Activated CD8-positive, alpha-beta memory T cell treated with anti-CD3 and anti-CD28 coated beads for 24 hours (primary cell): Measurements from ENCODE around the gene CHTF18.
"Not testable (repeated sequence)": the region's sequence is repeated elsewhere in the genome, so short reads cannot be mapped to it uniquely, and the experiment has no call there.

Experiments used
- DNase-seq: peaks from one replicate; pipeline ENCODE4 v3.0.0-alpha.2; 2020

CHTF18 gene

DNA sequence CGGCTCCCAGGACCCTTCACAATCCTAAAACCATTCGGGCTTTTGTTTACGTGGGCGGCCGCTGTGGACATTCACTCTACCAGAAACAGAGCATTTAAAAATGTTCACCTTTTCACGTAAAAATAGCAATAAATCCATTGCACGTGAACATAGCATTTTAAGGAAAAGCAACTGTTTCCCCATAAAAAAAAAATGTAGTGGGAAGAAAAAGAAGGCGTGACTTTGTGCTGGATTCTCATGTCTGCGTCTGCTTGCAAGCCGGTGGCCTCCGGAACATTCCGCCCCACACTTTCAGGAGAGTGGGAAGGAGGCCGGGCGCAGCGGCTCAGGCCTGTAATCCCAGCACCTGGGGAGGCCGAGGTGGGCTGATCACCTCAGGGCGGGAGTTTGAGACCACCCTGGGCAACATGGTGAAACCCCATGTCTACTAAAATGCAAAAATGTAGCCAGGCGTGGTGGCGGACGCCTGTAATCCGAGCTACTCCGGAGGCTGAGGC, 25.5 kb downstream of the CHTF18 start:
- no peak for DNase-seq

DNA sequence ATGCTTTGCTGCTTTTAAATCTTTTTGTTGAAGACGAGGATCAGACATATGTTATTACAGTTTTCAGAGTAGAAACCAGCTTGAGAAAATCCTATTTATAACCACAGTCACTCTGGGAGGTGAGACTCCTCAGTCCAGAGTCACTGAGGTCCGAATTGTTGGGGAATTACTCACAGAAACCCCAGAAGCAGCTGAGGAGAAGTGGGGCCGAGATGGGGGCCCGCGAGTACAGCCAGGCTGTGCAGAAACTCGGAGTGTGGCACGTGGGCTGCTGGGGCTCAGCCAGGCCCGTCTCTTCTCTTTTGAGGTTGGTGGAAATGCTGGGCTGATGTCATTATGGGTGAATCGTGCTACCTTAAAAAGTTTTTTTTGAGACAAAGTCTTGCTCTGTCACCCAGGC, 26.6 kb downstream of the CHTF18 start:
- DNase-seq: no peak

DNA sequence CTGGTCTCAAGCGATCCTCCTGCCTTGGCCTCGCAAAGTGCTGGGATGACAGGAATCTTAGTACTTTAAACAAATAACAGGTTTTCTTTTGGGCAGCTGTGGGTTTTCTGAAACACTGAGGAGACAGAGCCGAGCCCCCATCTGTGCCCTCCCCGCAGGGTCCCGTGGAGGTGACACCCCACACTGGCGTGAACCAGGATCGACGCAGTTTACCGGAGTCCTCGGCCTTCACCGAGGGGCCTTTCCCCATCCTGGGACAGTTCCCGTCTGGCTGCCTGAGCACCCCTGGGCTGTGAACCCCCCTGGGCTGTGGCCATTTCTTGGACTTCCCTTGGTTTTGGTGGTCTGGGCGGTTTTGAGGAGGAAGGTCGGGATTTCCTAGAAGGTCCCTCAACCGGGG, 27.4 kb downstream of the CHTF18 start:
- no peak for DNase-seq

DNA sequence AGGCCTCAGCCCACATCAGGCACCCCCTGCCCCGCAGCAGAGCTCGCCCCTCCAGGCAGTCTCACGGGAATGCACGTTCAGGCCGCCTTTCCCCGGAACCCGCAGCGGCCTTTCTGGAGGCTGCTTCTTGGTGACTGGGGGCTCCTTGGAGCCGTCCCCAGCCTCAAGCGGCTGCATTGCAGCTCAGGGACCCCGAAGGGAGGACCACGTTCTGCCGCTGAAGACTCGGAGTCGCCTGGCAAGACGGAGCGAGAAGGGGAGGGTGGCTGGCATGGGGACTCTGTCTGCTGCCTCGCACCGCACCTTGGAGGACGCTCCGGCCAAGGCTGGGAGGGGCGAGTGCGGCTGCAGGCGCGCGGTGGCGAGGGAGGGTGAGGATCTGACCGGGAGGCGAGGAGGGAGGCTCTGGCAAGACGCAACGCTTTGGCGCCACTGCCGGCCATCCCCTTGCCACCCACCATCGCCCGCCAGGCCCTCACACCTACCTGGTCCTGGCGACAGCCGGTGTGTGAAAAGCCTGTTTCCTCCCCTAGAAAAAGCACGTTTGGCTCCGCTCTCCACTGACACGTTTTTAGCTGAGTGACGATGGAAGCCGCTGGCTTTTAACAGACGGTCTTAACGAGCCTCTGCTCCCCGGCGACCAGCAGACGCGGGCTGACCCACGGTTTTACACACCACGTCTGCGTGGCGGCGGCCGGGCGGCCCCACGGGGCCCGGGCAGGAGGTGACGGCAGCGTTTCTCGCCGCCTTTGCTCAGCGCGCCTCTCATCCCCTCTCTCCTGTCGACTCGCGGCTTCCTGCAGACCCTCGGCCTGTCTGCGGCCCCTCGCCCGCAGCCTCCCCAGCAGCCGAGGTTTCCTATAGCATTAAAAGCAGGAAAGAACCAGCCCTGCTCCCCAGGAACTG, 28.8 kb downstream of the CHTF18 start:
- no peak for DNase-seq

DNA sequence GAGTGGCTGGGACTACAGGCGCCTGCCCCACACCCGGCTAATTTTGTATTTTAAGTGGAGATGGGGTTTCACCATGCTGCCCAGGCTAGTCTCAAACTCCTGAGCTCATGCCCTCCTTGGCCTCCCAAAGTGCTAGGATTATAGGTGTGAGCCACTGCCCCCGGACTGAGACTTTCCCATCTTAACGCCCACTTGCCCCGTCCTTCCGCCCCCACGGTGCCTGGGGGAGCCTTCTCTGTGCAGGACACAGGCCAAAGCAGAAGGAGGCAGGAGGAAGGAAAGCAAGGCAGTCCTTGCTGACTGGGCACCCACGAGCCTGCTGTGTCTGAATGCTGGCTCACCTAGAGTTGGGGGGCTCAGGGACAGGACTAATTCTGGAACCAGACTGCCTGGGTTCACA, 29.7 kb downstream of the CHTF18 start:
- DNase-seq: no peak

DNA sequence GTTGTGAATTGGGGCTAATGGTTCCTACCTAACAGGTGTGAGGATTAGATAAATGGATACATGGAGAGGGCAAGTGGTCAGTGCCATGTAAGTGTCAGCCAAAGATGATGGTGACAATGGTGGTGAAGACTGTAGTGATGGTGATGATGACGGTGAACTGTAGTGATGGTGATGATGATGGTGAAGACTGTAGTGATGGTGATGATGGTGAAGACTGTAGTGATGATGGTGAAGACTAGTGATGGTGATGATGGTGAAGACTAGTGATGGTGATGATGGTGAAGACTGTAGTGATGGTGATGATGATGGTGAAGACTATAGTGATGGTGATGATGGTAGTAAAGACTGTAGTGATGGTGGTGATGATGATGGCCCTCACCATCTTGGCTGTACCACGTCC, 30.2 kb downstream of the CHTF18 start:
- no peak for DNase-seq

DNA sequence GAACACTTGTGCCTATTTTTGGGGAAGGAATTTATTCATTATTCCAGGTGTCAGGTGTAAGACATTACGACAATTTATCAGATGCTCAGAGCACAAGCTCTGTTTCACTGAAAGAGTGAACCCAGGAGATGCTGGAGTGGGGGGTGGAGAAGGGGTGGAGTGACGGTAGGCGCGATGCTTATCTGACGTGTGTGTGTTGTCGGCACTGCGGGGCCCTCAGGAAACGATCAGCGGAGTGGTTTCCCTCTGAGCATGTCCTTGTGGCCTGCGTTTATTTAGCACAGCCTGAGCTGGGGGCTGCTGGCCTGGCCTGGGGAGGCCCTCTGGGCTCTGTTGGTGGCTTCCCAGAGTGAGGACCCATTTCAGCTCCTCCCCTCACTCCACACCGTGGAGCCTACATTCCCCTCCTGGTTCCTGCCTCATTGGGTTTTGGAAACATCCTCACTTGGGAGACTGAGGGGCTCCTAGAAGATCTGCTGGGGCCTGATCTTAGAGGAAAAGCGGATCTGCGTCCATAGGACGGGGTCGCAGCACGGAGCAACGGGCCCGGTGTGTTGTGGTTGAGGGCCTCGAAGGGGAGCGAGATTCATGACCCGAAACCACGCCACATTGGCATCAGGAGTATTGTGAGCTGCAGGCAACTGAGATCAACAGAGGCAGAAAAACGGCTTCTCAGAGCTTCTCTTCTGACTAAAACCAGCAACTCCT, 31.1 kb downstream of the CHTF18 start:
- no peak for DNase-seq

DNA sequence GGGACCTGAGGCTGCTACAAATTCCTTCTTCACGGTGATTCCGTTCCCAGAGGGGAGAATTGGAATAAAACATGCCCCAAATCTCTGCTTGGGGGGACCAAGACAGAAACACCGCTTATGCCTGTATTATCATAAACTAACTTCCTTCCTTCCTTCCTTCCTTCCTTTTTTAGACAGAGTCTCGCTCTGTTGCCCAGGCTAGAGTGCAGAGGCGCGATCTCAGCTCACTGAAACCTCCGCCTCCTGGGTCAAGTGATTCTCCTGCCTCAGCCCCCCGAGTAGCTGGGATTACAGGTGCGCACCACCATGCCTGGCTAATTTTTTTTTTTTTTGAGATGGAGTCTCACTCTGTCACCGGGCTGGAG, 31.6 kb downstream of the CHTF18 start:
- not testable (repeated sequence) for DNase-seq

DNA sequence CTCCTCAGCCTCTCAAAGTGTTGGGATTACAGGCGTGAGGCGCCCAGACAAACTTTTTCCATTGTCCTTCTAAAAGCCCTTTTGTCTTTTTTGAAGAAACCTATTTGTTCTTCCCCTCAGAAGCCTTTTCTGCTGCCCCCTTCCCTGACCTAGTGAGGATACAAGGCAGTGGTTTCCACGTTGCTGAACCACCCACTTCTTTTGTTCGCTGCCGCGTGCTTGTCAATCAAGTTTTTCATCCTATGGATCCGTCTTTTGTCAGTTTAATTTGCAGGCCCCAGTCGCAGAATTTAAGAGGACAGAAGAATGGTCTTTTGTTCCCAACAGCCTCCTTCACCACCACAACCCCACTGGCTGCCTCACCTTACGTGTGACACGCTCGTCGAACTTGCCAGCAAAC, 32.3 kb downstream of the CHTF18 start:
- no peak for DNase-seq

DNA sequence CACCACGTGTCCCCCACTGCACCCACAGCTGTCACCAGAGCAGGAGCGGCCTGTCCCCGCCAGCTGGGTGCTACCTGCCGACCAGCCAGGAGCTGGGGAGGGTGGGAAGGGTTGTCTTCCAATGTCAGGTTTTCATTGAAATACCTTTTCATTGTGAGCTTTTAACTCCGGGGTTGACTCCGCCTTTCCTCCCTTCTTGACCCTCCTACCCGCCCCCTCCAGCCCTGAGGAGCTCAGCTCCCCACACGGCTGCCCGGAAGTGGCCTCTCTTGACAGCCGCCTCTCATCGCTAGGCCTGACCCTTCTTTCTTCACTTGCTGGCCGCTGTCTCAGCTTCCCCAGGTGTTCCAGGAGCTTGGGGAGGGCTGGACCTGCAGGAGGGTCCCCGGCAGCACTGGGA, 33.3 kb downstream of the CHTF18 start:
- DNase-seq: no peak

DNA sequence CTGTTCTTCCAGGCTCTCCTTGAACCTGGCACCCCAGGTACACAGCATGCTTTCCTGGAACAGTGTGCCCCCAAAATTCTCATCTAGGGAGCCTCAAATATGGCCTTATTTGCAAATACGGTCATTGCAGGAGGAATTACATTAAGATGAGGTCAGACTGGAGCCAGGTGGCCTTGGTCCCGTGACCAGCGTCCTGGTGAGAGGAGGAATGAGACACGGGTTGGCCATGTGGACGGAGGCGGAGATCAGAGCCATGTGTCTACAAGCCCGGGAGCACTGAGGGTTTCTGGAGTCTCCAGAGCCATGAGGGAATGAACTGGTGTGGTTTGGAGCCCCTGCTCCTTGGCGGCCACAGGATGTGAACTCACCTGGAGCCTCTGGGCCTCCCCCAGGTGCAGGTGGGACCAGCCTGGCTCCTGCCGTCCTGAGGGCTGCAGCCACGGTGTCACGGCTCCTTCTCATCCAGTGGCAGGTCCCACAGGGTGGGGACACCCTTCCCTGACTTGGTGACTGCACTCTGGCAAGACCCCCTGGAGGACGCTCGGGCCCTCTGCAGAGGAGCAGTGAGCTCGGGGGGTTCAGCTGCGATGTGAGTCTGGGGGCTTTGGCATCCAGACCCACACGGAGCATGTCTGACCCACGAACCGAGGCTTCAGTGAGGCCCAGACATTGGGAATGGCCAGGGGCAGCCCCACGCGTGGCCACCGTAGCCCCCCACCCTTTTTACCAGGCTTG, 33.9 kb downstream of the CHTF18 start:
- DNase-seq: no peak

DNA sequence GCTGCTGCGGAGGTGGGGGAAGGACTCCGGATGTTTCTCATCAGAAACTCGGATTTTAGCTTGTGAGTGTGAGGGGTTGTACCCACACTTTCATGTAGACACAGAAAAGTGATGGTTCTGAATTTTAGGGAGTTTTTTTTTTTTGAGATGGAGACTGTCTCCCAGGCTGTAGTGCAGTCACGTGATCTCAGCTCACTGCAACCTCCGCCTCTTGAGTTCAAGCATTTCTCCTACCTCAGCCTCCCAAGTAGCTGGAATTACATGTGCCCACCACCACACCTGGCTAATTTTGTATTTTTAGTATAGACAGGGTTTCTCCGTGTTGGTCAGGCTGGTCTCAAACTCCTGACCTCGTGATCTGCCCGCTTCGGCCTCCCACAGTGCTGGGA, 34.5 kb downstream of the CHTF18 start:
- no peak for DNase-seq

DNA sequence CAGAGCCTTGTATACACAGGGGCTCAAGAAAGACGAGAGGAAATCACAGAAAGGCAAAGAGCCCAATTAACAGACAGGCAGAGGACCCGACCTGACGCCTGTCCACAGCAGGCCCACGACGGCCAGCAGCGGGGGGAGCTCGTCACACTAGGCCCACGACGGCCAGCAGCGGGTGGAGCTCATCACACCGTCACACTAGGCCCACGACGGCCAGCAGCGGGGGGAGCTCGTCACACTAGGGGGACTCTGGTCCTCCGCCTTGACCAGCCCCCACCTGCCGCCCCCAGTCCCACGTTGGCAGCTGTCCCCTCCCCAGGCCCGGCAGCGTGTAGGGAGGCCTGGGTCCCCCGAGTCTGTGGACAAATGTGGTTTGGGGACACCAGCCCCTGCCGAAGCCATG, 35.8 kb downstream of the CHTF18 start:
- no peak for DNase-seq

DNA sequence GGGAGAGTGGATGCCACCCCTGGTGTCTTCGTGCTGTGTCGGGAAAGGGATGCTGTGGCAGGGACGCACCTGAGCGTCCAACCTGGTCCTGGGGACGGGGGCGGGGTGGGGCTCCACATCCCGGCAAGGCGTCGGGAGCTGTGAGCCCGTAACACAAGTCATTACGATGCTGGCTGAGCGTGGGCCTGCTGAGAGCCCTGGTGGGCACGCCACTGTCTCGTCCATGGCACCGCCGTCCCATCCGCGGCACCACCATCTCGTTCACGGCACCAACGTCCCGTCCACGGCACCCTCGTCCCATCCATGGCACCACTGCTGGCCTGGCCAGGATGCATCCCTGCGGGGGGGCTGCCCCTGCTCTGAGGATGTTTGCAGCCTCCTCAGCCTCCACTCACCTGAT, 36.2 kb downstream of the CHTF18 start:
- DNase-seq: no peak

DNA sequence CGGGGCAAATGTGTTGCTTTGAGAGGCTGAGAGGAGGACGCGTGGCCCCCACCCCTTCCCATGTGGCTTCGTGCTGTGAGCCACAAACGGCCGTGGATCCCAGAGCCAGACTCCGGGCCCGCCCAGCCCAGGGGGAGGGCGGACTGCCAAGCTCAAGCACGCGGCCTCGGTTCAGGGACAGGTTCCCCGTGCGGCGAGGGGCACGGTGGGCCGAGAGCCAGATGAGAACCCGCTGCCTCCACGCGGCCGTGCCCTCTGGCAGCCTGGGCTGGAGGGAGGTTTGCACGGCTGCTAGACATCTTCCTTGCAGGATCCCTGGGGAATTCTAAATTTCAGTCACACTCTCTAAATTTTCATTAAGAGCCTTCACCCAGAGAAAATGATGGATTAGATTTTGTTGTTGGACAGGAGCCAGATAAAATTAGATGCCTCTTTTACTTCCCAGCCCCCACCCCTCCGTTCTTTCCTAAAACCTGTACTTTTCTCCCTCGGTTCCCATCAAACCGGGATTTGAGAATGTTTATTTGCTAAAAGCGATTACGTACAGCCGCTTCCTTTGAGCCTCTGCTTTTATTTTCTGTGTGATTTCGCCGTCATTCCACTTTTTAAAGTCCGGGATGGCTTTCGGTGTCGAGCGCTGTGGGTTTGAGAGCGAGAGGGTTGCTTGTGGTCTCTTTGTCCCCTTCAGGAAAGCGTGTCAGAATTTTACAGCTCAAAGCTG, 37.1 kb downstream of the CHTF18 start:
- DNase-seq: no peak

DNA sequence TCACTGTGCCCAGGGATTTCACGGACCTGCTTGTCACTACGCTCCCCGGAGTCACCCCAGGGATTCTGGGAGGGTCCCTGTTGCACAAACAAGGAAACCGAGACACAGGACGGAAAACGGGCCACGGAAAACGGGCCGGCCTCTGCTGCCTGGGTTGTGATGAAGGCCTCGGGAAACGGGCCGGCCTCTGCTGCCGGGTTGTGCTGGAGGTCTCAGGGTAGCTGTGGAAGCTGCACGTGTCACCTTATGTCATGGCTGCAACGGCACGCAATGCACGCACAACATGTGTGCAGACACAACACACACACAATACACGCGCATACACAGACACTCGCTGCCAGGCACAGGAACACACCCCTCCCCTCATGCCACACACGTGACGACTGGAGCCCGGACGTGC, 39.1 kb downstream of the CHTF18 start:
- no peak for DNase-seq

DNA sequence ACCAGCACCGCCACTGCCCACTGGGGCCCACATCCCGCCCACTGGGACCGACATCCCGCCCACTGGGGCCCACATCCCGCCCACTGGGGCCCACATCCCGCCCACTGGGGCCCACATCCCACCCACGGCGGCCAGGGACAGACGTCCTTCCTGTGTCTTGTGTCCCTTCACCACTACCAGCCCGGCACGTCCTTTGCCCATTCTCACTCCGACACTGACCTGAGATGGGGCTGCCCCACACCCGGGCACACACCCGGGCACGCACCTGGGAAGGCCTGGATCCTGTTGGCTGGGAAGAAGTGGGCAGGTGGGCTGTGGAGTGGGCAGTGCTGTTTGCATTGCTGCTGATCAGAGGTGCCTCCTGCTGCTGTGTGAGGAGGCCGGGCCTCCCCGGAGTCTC, 40.5 kb downstream of the CHTF18 start:
- no peak for DNase-seq

DNA sequence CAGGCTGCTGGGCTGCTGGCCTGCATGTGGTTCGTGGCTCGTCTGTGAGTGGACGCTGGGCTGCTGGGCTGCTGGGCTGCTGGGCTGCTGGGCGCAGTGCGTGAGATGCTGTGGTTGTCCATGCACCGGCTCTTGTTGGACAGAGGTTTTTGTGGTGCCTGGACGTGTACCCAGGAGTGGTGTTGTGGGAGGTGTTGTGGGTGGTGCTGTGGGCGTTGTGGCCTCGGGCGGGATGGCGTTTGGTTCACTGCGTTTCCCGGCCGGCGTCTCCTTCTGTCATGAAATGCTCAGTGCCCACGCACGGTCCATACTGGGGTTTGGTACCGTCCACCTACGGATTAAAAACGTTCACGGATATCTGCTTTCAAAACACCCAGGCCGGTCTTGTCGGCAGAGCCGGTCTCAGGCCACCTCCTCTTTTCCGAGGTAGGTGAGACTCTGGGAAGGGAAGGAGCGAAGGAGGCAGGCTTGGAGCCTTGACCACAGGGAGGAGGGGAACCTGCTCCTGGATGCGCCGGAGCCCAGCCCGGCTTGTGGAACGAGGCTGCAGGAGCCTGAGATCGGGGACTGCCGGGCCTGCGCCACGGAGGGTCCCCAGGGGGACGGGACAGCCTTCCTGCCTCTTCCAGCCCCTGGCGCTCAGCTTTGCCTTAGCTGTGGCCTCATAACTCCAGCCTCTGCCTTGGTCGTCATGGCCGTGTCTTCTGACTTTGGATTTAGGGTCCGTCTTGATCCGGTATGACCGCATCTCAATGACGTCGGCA, 41.9 kb downstream of the CHTF18 start:
- DNase-seq: no peak

DNA sequence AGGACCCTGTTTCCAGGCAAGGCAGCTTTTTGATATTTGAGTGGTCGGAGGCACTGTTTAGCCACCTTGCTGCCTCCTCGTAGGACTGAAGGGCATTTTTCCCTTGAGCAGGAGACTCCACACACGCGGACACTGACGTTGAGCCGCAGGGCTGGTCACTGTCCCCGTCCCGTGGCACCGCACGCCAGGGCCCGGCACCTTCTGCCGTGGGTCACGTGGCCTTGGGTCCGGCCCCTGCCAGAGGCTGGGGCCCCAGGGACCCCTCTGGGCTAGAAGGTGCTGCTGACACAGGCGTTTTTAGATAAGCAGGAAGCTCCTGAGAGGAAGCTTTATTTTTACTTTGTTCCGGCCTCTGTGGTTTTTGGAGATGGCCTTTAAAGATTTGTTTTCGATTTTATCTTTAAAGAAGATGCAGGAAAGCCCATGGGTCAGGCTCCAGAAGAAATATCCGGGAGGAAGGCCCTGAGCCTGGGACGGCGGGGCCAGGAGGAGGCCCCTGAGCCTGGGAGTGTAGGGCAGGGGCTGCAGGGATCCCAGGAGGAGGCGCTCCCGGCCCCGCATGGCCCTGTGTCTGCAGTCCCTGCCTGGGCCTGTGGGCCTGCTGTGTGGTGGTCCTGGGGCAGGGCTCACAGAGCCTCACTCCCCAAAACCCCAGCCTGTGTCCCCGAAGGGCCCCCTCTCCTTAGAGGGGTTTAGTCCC, 42.6 kb downstream of the CHTF18 start:
- no peak for DNase-seq

DNA sequence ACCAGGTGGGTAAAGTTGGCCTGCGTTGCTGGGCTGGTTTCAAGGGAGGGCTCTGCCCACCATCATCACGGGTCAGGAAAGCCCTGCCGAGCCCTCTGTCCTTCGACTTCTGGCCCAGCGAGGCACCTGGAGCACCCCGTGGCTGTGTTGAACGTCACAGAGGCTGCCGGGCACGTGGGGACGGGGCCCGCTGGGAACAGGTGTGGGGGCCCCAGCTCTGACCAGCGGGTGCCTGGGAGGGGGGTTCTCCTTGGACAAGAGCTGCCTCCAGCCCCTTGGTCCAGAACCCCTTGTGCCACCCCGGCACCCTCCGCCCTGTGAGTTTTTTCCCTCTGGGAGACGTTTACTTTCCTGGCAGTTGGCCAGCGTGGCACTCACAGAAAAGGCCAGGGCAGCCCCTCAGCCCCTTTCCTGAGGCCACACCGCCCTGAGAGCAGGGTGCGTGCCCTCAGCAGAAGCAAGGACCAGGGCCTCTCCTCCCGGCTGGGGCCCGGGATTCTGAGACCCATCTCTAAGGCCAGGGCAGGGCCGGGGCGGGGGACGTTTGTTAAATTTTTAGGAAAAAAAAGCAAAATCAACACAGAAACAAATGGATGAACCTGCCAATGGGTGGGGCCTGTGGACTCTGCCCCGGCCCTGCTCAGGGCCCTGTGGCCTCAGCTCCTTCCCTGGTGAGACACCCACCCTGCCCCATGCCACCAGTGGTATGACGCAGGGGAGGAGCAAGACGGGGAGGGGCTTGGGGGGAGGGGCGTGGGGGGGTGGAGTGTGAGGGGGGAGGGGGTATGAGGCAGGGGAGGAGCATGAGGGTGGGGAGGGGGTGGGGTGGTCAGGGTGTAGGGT, 43.4 kb downstream of the CHTF18 start:
- DNase-seq: no peak
